Thymus (tissue), 11 donors: ENCODE measurements around the gene TRMT44. TPM values are rescaled to one million over a fixed set of nuclear protein-coding genes. Genes with fewer than 3 reads are reported as not detected.

Experiments
- DNase-seq, 9 donors: peaks; one replicate each; pipeline ENCODE4 v3.0.0-alpha.2; 2013; ENCODE audit warnings: low spot score in 9 of 9, low read depth in 6 of 9, missing footprints in 1 of 9
- H3K27ac ChIP-seq, 2 donors: one replicate each; pipeline ENCODE4 v1.5.1; 2013; ENCODE audit warnings: control low read depth in 1 of 2, low read depth in 1 of 2, low read length in 1 of 2, mild to moderate bottlenecking in 1 of 2, moderate library complexity in 1 of 2
- H3K27me3 ChIP-seq, 2 donors: one replicate each; pipeline ENCODE4 v1.5.1; 2013; ENCODE audit warnings: low read length in 1 of 2; ENCODE audit not compliant: control insufficient read depth in 2 of 2, insufficient read depth in 1 of 2
- H3K36me3 ChIP-seq, 2 donors: one replicate each; pipeline ENCODE4 v1.5.1; 2013; ENCODE audit warnings: low read length in 1 of 2, mild to moderate bottlenecking in 1 of 2, moderate library complexity in 1 of 2; ENCODE audit not compliant: control insufficient read depth in 2 of 2, insufficient read depth in 2 of 2
- H3K4me1 ChIP-seq, 2 donors: one replicate each; pipeline ENCODE4 v1.5.1; 2013; ENCODE audit warnings: low read length in 2 of 2; ENCODE audit not compliant: control insufficient read depth in 2 of 2, insufficient read depth in 2 of 2
- H3K4me3 ChIP-seq, 2 donors: one replicate each; pipeline ENCODE4 v1.5.1; 2013; ENCODE audit warnings: low read length in 2 of 2, control low read depth in 1 of 2, mild to moderate bottlenecking in 1 of 2
- H3K9me3 ChIP-seq, 2 donors: one replicate each; pipeline ENCODE4 v1.5.1; 2013; ENCODE audit warnings: low read length in 1 of 2, mild to moderate bottlenecking in 1 of 2; ENCODE audit not compliant: control insufficient read depth in 2 of 2, insufficient read depth in 1 of 2
- WGBS: extraction: QIAGEN DNeasy Blood & Tissue Kit; methylation state at CpG from one replicate; pipeline ENCODE4 v1.1.7; 2013; 5-methylcytosine and 5-hydroxymethylcytosine counted together
- polyA plus RNA-seq: library from polyadenylated mRNA; stranded (reverse); fragments of 200-250 nt; gene quantifications from one replicate; pipeline ENCODE4 v1.2.3, GENCODE V29; 2013
- total RNA-seq: library from RNA; stranded (reverse); fragments of 120-200 nt; gene quantifications from one replicate; pipeline ENCODE4 v1.2.4, GENCODE V29; 2013
- donor health status: healthy.

TRMT44 gene
- total and polyA plus RNA-seq, 2 donors = 8.4 to 9.5 TPM

DNA sequence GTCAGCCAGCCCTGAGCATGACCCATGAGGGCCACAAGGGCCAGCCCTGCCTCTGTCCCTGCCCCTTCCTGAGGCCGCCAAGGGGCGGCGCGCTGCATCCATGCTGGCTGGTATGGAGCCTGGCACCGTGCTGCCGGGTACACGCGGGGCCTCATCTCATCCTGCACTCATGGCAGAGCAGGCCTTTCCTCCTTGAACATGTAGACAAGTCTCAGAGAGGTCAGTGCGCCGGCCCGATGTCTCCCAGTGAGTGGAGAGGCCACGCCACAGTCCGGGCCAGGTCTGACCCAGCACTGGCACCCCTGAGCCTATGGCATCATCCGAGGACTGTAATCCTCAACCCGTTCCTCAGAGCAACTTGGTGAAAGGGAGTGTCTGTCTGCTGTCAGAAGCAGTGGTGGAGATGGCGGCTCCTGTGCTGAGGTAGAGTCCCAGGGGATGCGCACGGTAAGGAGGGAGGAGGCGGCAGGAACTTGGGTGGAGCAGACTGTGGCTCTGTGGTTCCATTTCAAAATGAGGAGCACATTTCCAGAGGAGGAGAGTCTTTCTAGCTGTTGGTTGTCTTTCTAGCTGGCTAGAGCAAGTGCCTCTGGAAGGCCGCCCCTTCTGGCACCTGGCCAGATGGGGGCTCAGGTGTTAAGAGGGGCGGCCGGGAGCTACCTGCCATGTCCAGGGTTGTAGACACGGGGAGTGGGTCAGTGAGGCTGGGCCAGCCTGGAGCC is 32.8 kb downstream of the TRMT44 start:
- peaks cover 13 to 42% of the 10 kb centered on the region in 2 donors for H3K36me3 ChIP-seq
- H3K4me1 ChIP-seq = peaks cover 0 to 8% of the 10 kb centered on the region in 2 donors
- no peak overlapping the region for H3K4me3 ChIP-seq
- WGBS = 97% methylated on average over 23 of the region's 23 CpGs
- DNase-seq = no peak
- peak overlapping the region; percentile 53 to 66 for H3K27ac ChIP-seq
- no peaks in the 10 kb centered on the region for H3K27me3 ChIP-seq
- H3K9me3 ChIP-seq = no peaks in the 10 kb centered on the region

DNA sequence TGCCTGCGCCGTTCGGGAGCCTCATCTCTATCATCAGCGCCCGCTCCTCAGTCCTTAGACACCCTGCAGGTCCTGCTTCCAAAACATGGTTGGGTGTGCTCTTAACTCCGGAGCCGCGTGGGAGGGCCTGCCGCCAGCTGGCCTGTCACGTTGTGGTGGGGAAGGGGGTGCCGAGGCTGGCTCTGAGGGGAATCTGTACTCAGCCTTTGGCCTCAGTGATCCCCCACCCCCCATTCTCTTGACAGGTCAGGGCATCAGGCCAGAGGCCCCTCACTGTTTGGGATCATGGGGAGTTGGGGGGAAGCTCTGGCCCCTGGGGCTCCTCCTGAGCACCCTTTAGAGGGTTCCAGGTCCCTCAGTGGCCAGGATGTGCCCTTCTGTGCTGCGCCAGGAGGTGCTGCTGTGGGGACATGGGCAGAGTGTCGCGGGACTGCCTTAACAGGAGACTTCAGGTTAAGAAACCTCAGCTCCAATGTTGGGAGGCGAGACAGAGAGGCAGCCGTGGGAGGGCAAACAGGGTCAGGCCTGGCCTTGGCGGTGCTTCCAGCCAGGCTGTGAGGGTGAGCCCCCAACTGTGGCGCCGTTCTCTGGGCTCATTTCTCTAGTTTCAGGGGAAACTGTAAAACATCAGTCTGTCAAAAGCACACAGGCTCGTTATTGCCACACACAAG is 33.5 kb downstream of the TRMT44 start:
- H3K27ac ChIP-seq = no peak overlapping the region
- H3K36me3 ChIP-seq = peaks cover 12 to 42% of the 10 kb centered on the region in 2 donors
- 90% methylated on average over 20 of the region's 20 CpGs for WGBS
- no peak for DNase-seq
- no peaks in the 10 kb centered on the region for H3K27me3 ChIP-seq
- H3K4me1 ChIP-seq = peaks cover 0 to 8% of the 10 kb centered on the region in 2 donors
- no peak overlapping the region for H3K4me3 ChIP-seq
- no peaks in the 10 kb centered on the region for H3K9me3 ChIP-seq

DNA sequence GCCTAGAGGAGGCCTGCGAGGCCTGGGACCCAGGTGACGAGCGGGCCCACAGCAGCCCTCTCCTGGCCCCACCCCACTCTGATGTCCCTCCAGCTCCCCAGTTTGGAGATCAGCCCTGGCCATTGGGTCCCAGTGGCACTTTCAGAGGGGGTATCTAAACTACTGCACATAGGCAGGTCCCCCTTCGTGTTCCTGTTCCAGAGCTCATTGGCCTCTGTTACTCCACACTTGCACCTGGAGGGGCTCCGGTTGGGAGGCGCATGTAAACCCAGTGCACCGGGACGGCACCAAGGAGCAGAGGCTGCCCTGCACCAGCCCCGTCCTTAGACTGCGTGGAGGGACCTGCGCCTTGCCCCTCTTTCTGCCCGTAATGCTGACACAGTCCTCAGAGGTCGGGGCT is 34.3 kb downstream of the TRMT44 start:
- WGBS = 99% methylated on average over 13 of the region's 13 CpGs
- peaks cover 5 to 37% of the 10 kb centered on the region in 2 donors for H3K36me3 ChIP-seq
- H3K4me1 ChIP-seq = peaks cover 0 to 8% of the 10 kb centered on the region in 2 donors
- DNase-seq = no peak
- no peaks in the 10 kb centered on the region for H3K27me3 ChIP-seq
- H3K4me3 ChIP-seq = no peak overlapping the region
- no peak overlapping the region for H3K27ac ChIP-seq
- H3K9me3 ChIP-seq = no peaks in the 10 kb centered on the region

DNA sequence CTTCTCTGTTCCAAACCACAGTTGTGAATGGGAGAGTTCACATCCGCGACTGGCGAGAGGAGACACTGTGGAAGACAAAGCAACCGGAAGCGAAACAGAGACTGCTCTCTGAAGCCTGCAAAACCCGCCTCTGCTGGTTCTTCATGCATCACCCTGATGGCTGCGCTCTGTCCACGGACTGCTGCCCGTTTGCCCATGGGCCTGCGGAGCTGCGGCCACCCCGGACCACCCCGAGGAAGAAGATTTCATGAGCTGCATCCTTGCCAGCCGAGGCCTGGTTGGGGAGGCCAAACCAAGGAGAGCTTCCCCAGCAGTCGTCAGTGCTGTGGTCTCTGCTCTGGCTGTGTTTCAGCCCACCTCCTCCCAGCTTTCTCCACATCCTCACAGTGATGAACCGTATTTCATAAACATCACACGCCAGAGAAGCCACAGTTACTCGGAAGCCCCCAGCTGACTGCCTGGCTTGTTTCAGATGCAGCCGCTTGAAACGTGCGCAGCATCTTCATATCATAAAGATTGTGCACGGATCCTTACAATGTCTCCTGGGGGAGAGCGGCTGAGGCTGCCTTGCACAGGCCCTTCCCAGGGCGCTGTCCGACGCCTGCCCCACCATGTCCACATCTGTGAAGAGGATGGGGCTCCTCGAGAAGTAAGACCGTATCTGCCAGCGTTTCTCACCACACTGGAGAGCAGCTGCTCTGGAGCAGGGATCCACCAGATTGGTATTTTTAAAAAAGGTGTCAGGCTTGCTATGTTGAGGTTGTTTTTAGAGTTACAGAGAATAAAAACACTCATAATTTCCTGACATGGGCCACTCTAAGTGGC is 35.4 kb downstream of the TRMT44 start:
- Histone ChIP-seq H3K9me3 (no peaks in the 10 kb centered on the region), H3K27ac (no peak overlapping the region), H3K36me3 (peaks cover 5 to 27% of the 10 kb centered on the region in 2 donors), H3K4me3 (no peak overlapping the region), H3K4me1 (peaks cover 0 to 8% of the 10 kb centered on the region in 2 donors), H3K27me3 (no peaks in the 10 kb centered on the region)
- 97% methylated on average over 29 of the region's 29 CpGs for WGBS
- DNase-seq = no peak

DNA sequence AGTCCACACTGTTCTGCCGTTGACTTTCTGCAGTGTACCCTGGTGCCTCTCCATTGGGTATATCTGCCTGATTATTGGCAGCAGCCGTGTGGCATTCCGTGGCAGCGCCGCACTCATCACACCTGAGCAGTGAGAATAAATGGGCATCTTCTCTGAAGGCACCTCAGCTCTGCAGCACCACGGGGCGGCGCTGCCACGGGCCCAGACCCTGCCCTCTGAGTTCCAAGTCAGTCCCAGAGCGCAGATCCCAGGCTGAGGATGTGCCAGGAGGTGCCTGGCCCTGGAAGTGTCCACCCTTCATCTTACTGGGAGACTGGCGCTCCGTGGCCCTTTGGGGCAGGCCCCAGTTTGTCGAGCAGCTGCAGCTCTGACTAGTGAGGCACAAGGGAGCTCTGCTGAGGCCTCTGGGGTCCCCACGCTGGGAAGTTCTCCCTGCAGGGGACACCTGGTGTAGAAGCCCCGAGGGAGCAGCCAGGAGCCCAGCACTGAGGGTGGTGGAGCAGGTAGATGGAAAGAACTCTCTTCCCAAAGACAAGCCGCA is 36.6 kb downstream of the TRMT44 start:
- WGBS = 98% methylated on average over 16 of the region's 16 CpGs
- H3K4me3 ChIP-seq = no peak overlapping the region
- H3K4me1 ChIP-seq = peaks cover 0 to 8% of the 10 kb centered on the region in 2 donors
- no peak overlapping the region for H3K27ac ChIP-seq
- no peak for DNase-seq
- peaks cover 5 to 23% of the 10 kb centered on the region in 2 donors for H3K36me3 ChIP-seq
- no peaks in the 10 kb centered on the region for H3K9me3 ChIP-seq
- H3K27me3 ChIP-seq = no peaks in the 10 kb centered on the region

DNA sequence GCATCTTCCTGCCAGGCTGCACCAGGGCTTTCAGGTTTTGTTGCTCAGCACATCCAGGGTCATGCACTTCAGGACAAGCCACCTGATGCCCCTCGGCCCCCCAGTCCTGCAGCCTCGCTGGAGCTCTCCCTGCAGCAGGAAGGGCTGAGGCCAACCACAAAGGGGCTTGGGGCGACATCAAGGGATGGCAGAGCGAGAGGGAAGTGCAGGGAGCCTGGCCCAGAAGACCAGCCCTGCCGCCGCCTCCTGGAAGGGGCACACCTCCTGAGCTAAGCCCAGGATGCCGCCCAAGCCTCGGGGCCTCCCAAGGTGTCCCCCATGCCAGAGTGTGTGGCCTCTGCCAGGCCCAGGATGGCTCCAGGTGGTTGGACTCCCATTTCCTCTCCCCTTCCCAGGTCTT is 37.1 kb downstream of the TRMT44 start:
- 92% methylated on average over 8 of the region's 8 CpGs for WGBS
- no peaks in the 10 kb centered on the region for H3K9me3 ChIP-seq
- no peak for DNase-seq
- no peak overlapping the region for H3K4me3 ChIP-seq
- peaks cover 0 to 8% of the 10 kb centered on the region in 2 donors for H3K4me1 ChIP-seq
- H3K27ac ChIP-seq = no peak overlapping the region
- H3K36me3 ChIP-seq = peaks cover 5 to 23% of the 10 kb centered on the region in 2 donors
- no peaks in the 10 kb centered on the region for H3K27me3 ChIP-seq

DNA sequence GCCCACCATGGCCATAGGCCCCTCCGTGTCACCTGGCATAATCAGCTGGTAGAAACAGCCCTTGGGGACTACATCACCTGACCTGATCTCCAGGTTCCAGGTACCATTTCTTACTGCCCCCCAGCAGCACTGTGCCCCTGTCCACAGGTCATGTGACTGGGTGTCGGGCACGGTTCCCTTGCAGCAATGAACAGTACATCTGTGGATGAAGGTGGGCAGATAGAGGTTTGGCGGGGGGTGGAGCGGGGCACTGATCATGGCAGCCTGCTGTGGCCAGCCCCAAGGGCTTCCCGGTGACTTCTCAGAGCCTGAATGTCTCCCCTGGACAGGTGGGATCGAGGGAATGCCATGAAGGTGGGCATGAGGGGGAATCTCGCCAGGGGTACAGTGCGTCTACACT is 37.8 kb downstream of the TRMT44 start:
- Histone ChIP-seq H3K36me3 (peaks cover 5 to 23% of the 10 kb centered on the region in 2 donors), H3K4me1 (peaks cover 0 to 3% of the 10 kb centered on the region in 2 donors), H3K9me3 (no peaks in the 10 kb centered on the region), H3K4me3 (no peak overlapping the region), H3K27ac (no peak overlapping the region), H3K27me3 (no peaks in the 10 kb centered on the region)
- WGBS = 97% methylated on average over 9 of the region's 9 CpGs
- no peak for DNase-seq

DNA sequence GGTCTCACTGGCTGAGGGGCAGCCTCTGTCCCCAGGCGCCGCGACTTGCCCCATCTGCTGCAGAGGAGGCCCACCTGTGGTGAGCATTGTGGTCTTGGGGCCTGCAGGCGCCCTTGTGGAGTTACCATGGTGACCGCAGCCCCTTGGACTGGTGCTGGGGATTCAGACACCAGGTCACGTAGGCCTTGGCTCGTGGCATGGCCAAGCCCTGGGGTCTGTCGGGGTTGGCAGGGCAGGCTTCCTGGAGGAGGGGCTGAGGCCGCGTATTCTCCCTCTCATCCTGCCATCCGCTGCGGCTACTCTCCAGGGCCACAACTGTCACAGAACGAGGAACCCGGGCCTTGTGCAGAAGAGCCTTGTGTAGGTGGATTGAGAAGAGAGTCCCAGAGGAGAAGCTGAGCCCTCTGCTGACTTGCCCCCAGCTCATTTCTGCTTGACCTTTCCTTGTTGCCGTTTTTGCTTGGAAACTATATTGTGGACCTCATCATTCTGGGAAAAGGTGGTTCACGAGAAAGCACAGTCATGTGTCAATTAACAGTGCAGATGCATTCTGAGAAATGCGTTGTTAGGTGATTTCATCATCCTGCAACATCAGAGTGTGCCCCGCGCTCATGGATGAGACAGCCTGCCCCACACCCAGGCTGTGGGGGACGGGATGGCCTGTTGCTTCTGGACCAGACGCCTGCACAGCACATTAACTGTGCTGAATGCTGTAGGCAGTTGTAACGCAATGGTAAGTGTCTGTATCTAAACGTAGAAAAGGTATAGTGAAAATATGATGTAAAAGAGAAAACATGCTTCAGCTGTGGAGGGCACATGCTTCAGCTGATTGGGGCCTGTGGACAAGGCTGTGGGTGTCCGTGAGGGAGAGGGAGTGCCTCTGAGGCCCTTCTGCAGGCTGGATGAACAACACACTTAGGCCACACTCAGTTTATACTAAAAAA is 38.5 kb downstream of the TRMT44 start:
- Histone ChIP-seq H3K4me1 (no peaks in the 10 kb centered on the region), H3K27me3 (no peaks in the 10 kb centered on the region), H3K4me3 (no peak overlapping the region), H3K9me3 (no peaks in the 10 kb centered on the region), H3K27ac (no peak overlapping the region), H3K36me3 (peaks cover 5 to 23% of the 10 kb centered on the region in 2 donors)
- DNase-seq = no peak
- WGBS = 97% methylated on average over 24 of the region's 24 CpGs
